A549 (cell line): Measurements from ENCODE around the gene MYRF. TPM values are rescaled to one million over a fixed set of nuclear protein-coding genes. Genes with fewer than 3 reads are reported as not detected.

Experiments
- ATAC-seq, 2 experiments: fragments of 200-7000 bp in 1 of 2; fragments of >200 bp in 1 of 2; cut with Nextera tagmentation in 1 of 2; cut with Tn5 transposase in 1 of 2; 3 replicates each; pipeline versions ENCODE4 v1.8.0 to v1.9.1; 2018 to 2020; ENCODE audit warnings: mild to moderate bottlenecking in 1 of 2, moderate library complexity in 1 of 2
- CTCF ChIA-PET: fragments of 300-600 bp; sonication (Branson Sonifier 250); formaldehyde crosslinking; extraction: SDS; loops from one replicate; lab custom pipeline; 2021; ENCODE audit warnings: antibody characterized with exemption, inconsistent platforms; lab: Yijun Ruan, JAX
- POLR2A ChIA-PET: fragments of 350-600 bp; formaldehyde crosslinking; extraction: SDS; loops from one replicate; lab custom pipeline; 2021; ENCODE audit warnings: antibody characterized with exemption, inconsistent platforms; lab: Yijun Ruan, JAX
- DNase-seq, 2 experiments: peaks; one replicate each; pipeline versions ENCODE4 v3.0.0 to v3.0.0-alpha.2; 2011 to 2016; ENCODE audit warnings: low read depth in 1 of 2, low spot score in 1 of 2
- FAIRE-seq: peaks from 2 replicates; lab custom pipeline; 2011; peaks lifted over from hg19 to GRCh38; lab: Jason Lieb, UNC
- H3K27ac ChIP-seq, 2 experiments: fragments of >200 bp; sonication (Bioruptor Twin); formaldehyde crosslinking; 3 replicates each; pipeline ENCODE4 v1.5.1; 2016 to 2017
- H3K4me1 ChIP-seq: fragments of >200 bp; sonication (Bioruptor Twin); formaldehyde crosslinking; 3 replicates; pipeline ENCODE4 v1.6.1; 2016
- H3K4me2 ChIP-seq: fragments of >200 bp; sonication (Bioruptor Twin); formaldehyde crosslinking; 3 replicates; pipeline ENCODE4 v1.6.1; 2016
- H3K4me3 ChIP-seq: fragments of >200 bp; sonication (Bioruptor Twin); formaldehyde crosslinking; 3 replicates; pipeline ENCODE4 v1.5.1; 2016
- H3K9me3 ChIP-seq: fragments of >200 bp; sonication (Bioruptor Twin); formaldehyde crosslinking; 3 replicates; pipeline ENCODE4 v1.6.1; 2016
- ATOH8 ChIP-seq: fragments of 250-450 bp; sonication (Bioruptor Pico); IDR thresholded peaks from 2 replicates; pipeline ENCODE4 v1.5.0; 2020; ENCODE audit warnings: low read depth, mild to moderate bottlenecking, moderate library complexity
- CTCF ChIP-seq: fragments of >200 bp; sonication (Bioruptor Twin); formaldehyde crosslinking; IDR thresholded peaks from 3 replicates; pipeline ENCODE4 v1.5.1; 2016
- EHF ChIP-seq: fragments of 250-450 bp; sonication (Bioruptor Pico); IDR thresholded peaks from 2 replicates; pipeline ENCODE4 v1.5.0; 2020; ENCODE audit warnings: mild to moderate bottlenecking
- EP300 ChIP-seq, 2 experiments: fragments of >200 bp; sonication (Bioruptor Twin); formaldehyde crosslinking; IDR thresholded peaks; 2 replicates in 1 of 2; 3 replicates in 1 of 2; pipeline ENCODE4 v1.6.1; 2016 to 2017
- ESRRA ChIP-seq: fragments of 150-350 bp; IDR thresholded peaks from 2 replicates; pipeline ENCODE4 v1.6.1; 2014; ENCODE audit warnings: mild to moderate bottlenecking, low read length, borderline replicate concordance
- HOXB13 ChIP-seq: fragments of 250-450 bp; sonication (Bioruptor Pico); IDR thresholded peaks from 2 replicates; pipeline ENCODE4 v1.5.0; 2020; ENCODE audit warnings: low read depth, mild to moderate bottlenecking, moderate library complexity
- HOXB5 ChIP-seq: fragments of 250-450 bp; sonication (Bioruptor Pico); IDR thresholded peaks from 2 replicates; pipeline ENCODE4 v1.5.0; 2020; ENCODE audit warnings: mild to moderate bottlenecking, moderate library complexity
- MAX ChIP-seq: IDR thresholded peaks from 2 replicates; pipeline ENCODE4 v1.6.1; 2012
- MAZ ChIP-seq: fragments of 150-350 bp; IDR thresholded peaks from 2 replicates; pipeline ENCODE4 v1.6.1; 2014; ENCODE audit warnings: antibody characterized with exemption, low read depth, low read length, borderline replicate concordance
- NFE2L2 ChIP-seq: fragments of 150-350 bp; conservative IDR thresholded peaks from 2 replicates; pipeline ENCODE4 v1.6.1; 2014; ENCODE audit warnings: low read length
- POLR2A ChIP-seq: IDR thresholded peaks from 2 replicates; pipeline ENCODE4 v1.6.1; 2012; ENCODE audit warnings: mild to moderate bottlenecking, low read length
- RAD21 ChIP-seq, 2 experiments: fragments of >200 bp in 1 of 2; sonication (Bioruptor Twin) in 1 of 2; formaldehyde crosslinking in 1 of 2; IDR thresholded peaks in 1 of 2; conservative IDR thresholded peaks in 1 of 2; 2 replicates in 1 of 2; 3 replicates in 1 of 2; pipeline ENCODE4 v1.6.1; 2012 to 2018; ENCODE audit warnings: inconsistent platforms in 1 of 2
- SMC3 ChIP-seq: fragments of >200 bp; sonication (Bioruptor Twin); formaldehyde crosslinking; IDR thresholded peaks from 3 replicates; pipeline ENCODE4 v1.6.1; 2018; ENCODE audit warnings: inconsistent platforms
- SREBF2 ChIP-seq: fragments of 450-650 bp; IDR thresholded peaks from 2 replicates; pipeline ENCODE4 v1.6.1; 2014; ENCODE audit warnings: mild to moderate bottlenecking, moderate library complexity
- ZFP36 ChIP-seq: fragments of 450-650 bp; IDR thresholded peaks from 2 replicates; pipeline ENCODE4 v1.6.1; 2014; ENCODE audit warnings: borderline replicate concordance; ENCODE audit not compliant: partially characterized antibody
- ZSCAN20 ChIP-seq: fragments of 250-450 bp; sonication (Bioruptor Pico); IDR thresholded peaks from 2 replicates; pipeline ENCODE4 v1.8.0; 2022; ENCODE audit warnings: mild to moderate bottlenecking, moderate library complexity
- WGBS: methylation state at CpG from one replicate; pipeline ENCODE4 v1.1.6; 2017; ENCODE audit errors: missing lambda C conversion rate; 5-methylcytosine and 5-hydroxymethylcytosine counted together
- polyA minus RNA-seq: library from RNA; depleted of rRNA, polyadenylated mRNA; stranded (reverse); fragments of >200 nt; gene quantifications from 2 replicates; pipeline ENCODE4 v1.2.3, GENCODE V29; 2011; rRNA and poly(A)+ RNA removed
- polyA plus RNA-seq, 4 experiments: library from polyadenylated mRNA; depleted of rRNA in 3 of 4; stranded (reverse); fragments of >200 nt; fragmentation: RNase III in 1 of 4; extraction: RNeasy Plus Mini Kit Qiagen cat#74134 plus additional on column Dnase treatment in 1 of 4; gene quantifications; 2 replicates in 3 of 4; 3 replicates in 1 of 4; pipeline ENCODE4 v1.2.3, GENCODE V29; 2011 to 2017

MYRF gene
- 14.7 and 28.4 TPM in 2 replicates for polyA plus RNA-seq (2011; rRNA removed)
- polyA plus RNA-seq (2012; cell fraction: cytosol; rRNA removed) = 12.7 and 17.2 TPM in 2 replicates
- polyA plus RNA-seq (2012; cell fraction: nucleus; rRNA removed) = 56.5 and 67.6 TPM in 2 replicates
- polyA plus RNA-seq (2017; fragmentation: RNase III; extraction: RNeasy Plus Mini Kit Qiagen cat#74134 plus additional on column Dnase treatment) = 19.2 to 22.3 TPM (median 21.2 TPM) in 3 replicates
- 28.0 and 33.1 TPM in 2 replicates for polyA minus RNA-seq

DNA sequence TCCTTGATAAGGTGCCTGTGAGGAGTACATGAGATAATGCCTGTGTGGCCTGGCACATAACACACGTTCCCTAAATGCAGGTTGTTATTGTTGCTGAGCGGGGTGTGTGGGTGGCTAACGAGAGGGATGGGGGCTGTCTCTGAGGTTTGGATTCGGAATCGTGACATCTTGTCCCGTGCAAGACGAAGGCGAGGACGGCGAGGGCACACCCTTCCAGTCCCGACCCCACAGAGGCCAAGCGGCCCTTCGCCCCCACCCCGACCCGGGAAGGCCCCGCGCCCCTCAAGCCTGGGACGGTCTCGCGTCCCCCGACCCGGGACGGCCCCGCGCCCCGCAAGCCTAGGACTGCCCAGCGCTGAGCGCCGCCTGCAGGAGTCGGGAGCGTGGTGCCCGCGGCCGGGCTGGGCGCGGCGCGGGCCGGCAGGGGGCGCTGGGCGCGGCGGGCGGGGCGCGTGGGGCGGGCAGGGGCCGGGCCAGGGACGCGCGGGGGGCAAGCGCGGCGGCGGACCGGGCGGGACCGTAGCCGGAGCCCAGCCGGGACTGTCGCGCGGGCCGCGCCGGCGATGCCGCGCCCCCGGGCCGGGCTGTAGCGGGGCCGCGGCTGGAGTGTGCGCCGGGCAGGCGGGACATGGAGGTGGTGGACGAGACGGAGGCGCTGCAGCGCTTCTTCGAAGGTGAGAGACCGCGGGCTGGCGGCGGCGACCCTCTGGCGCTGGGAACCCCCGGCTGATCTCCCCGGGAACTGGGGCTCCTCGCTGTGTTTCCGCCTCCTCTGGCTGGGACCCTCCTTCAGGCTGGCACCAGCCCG is at the start of gene MYRF:
Gene MYRF, plus strand, starts transcription at position 520 of the 808 bp plus-strand sequence. Its CDS starts 109 bp downstream, at position 629.
- no peak for FAIRE-seq

GRCh38 chr11:61702701-61703312 is 49.6 kb upstream of the MYRF start:
- FAIRE-seq (no peak), DNase-seq (no peak), ATAC-seq (no peak)
- Histone ChIP-seq H3K4me3 (no peak overlapping the region), H3K4me1 (peaks cover 41% of the 10 kb centered on the region), H3K4me2 (no peak overlapping the region), H3K9me3 (no peaks in the 10 kb centered on the region), H3K27ac (peak overlapping the region in 1 of 2 experiments; percentile 88; a peak in 2 of 6 replicates)
- CTCF ChIA-PET = interaction anchor here (1.3 to 2.4 kb wide), 2 partner anchors 21 to 31 kb away, joined by 3 to 11 read pairs; no protein-coding TSS in a partner anchor
- WGBS = 91% methylated on average over 11 of the region's 11 CpGs
- POLR2A ChIA-PET = no interaction called here
- TF ChIP-seq SREBF2 (no peak), EP300 (IDR thresholded peaks at IDR 0.05) (no peak), MAZ (no peak), SMC3 (no peak), ESRRA (no peak), ZSCAN20 (CRISPR knock-in tag) (no peak), NFE2L2 (no peak), ATOH8 (CRISPR knock-in tag) (no peak), CTCF (no peak), HOXB5 (CRISPR knock-in tag) (no peak)

More for the DNA sequence above, at the start of gene MYRF:
- peak in 1 of 2 experiments; percentile 50 for DNase-seq
- peak; percentile 61 to 63 for ATAC-seq
- Histone ChIP-seq H3K4me3 (peak within 1 kb of the TSS; percentile 92), H3K4me2 (peak within 1 kb of the TSS; percentile 100), H3K27ac (peak within 1 kb of the TSS; percentile 95 to 99), H3K4me1 (peaks cover 55% of the 10 kb centered on the region), H3K9me3 (no peaks in the 10 kb centered on the region)
- POLR2A ChIA-PET = no interaction called here
- 0 out of 2 replicates have a peak, but pooled peaks have one; percentile 37 for TF ChIP-seq MAX
- peak; percentile 47; the same call in 1 of the 2 replicates for TF ChIP-seq POLR2A
- TF ChIP-seq HOXB13 (CRISPR knock-in tag) = no peak
- TF ChIP-seq CTCF = peak; percentile 98
- TF ChIP-seq EHF (CRISPR knock-in tag) = no peak
- TF ChIP-seq RAD21 (conservative IDR thresholded peaks at IDR 0.05 in 1 of 2, IDR thresholded peaks at IDR 0.05 in 1 of 2) = peak; percentile 21 to 48; a peak in 4 of 5 replicates
- peak; percentile 63 for TF ChIP-seq SMC3
- no peak for TF ChIP-seq ZFP36
- 0% methylated on average over 16 of the region's 93 CpGs for WGBS
- CTCF ChIA-PET = interaction anchor here (0.6 to 11.1 kb wide), 19 partner anchors 9 to 355 kb away, joined by 3 to 156 read pairs (median 5); partner anchors contain the start of genes FEN1 and TMEM258
